HepG2 (cell line): Measurements from ENCODE around the gene SGCD.

Source experiments
- CREM ChIP-seq, 2 experiments: sonication (generic) in 1 of 2; formaldehyde crosslinking in 1 of 2; IDR thresholded peaks; 2 replicates each; pipeline versions ENCODE4 v1.4.0 to v1.6.1; 2016 to 2020; ENCODE audit warnings: antibody characterized with exemption in 1 of 2, mild to moderate bottlenecking in 1 of 2, missing genetic modification reagents in 1 of 2
- CTCF ChIP-seq: sonication (generic); formaldehyde crosslinking; IDR thresholded peaks from 2 replicates; pipeline ENCODE4 v1.5.0; 2020; ENCODE audit warnings: mild to moderate bottlenecking, missing genetic modification reagents, moderate library complexity
- EZH2 ChIP-seq: conservative IDR thresholded peaks from 2 replicates; pipeline ENCODE4 v1.6.1; 2012; ENCODE audit warnings: mild to moderate bottlenecking, low read depth, low read length, moderate library complexity
- HMG20B ChIP-seq: conservative IDR thresholded peaks from 2 replicates; pipeline ENCODE4 v1.6.1; 2016; ENCODE audit warnings: missing genetic modification reagents, missing compliant biosample characterization
- MAZ ChIP-seq, 2 experiments: sonication (generic) in 1 of 2; formaldehyde crosslinking in 1 of 2; IDR thresholded peaks; 2 replicates each; pipeline versions ENCODE4 v1.5.0 to v1.6.1; 2012 to 2020; ENCODE audit warnings: low read depth in 2 of 2, mild to moderate bottlenecking in 2 of 2, borderline replicate concordance in 1 of 2, improper control_type of control experiment in 1 of 2, low read length in 1 of 2, missing genetic modification reagents in 1 of 2, moderate library complexity in 1 of 2
- NR2C2 ChIP-seq: sonication (generic); formaldehyde crosslinking; IDR thresholded peaks from 2 replicates; pipeline ENCODE4 v1.4.0; 2020; ENCODE audit warnings: missing genetic modification reagents, mild to moderate bottlenecking, moderate library complexity, borderline replicate concordance
- PATZ1 ChIP-seq: sonication (generic); formaldehyde crosslinking; IDR thresholded peaks from 2 replicates; pipeline ENCODE4 v1.4.0; 2020; ENCODE audit warnings: missing genetic modification reagents
- POLR2A ChIP-seq, 2 experiments: IDR thresholded peaks; 2 replicates each; pipeline ENCODE4 v1.6.1; 2011; ENCODE audit warnings: low read depth in 2 of 2, low read length in 2 of 2, mild to moderate bottlenecking in 1 of 2, moderate library complexity in 1 of 2; ENCODE audit not compliant: insufficient read depth in 1 of 2
- SCMH1 ChIP-seq: sonication (generic); formaldehyde crosslinking; IDR thresholded peaks from 2 replicates; pipeline ENCODE4 v1.9.0; 2021; ENCODE audit warnings: missing genetic modification reagents, mild to moderate bottlenecking, borderline replicate concordance
- SP1 ChIP-seq, 2 experiments: fragments of 450-650 bp in 1 of 2; sonication (generic) in 1 of 2; formaldehyde crosslinking in 1 of 2; IDR thresholded peaks; 2 replicates each; pipeline versions ENCODE4 v1.4.0 to v1.6.1; 2016 to 2020; ENCODE audit warnings: missing genetic modification reagents in 1 of 2
- TBP ChIP-seq: sonication (generic); formaldehyde crosslinking; IDR thresholded peaks from 2 replicates; pipeline ENCODE4 v1.5.0; 2020; ENCODE audit warnings: missing genetic modification reagents
- U2AF1 ChIP-seq: fragments of 200-400 bp; formaldehyde crosslinking; optimal IDR thresholded peaks from 2 replicates; pipeline ENCODE3; 2017; ENCODE audit warnings: mild to moderate bottlenecking, low read depth, low read length
- ZNF563 ChIP-seq: sonication (generic); formaldehyde crosslinking; IDR thresholded peaks from 2 replicates; pipeline ENCODE4 v1.8.0; 2022; ENCODE audit warnings: mild to moderate bottlenecking, moderate library complexity, missing genetic modification reagents
- TF ChIP-seq, protein P1 (sequence below): sonication (generic); formaldehyde crosslinking; conservative IDR thresholded peaks from 2 replicates; pipeline ENCODE4 v1.4.0; 2020; ENCODE audit warnings: missing genetic modification reagents

DNA sequence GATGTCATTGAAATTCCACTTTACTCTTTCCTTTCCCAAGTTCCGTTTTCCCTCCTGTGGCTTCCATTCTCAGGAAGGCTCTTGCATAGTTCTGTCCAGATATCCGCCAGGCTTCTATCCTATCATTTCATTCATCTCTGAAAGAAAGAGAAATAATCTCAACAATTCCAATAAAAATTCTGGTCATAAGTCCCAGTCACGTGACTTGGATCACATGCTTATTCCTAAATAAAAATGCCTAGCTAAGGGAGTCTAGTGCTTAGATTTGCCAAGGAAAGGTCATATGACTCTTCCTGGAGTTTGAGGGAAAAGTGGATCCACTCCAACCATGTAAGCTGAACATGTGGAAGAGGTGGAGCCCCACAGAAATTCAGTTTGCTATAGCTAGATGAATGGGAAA is 377.2 kb downstream of the SGCD start:
- TF ChIP-seq POLR2A (IDR thresholded peaks at IDR 0.05; ENCODE audit: insufficient read depth in 1 of 2, low read depth in 2 of 2, low read length in 2 of 2) (no peak), NR2C2 (CRISPR knock-in tag) (no peak), TBP (CRISPR knock-in tag) (no peak), CREM (IDR thresholded peaks at IDR 0.05) (no peak), CREM (CRISPR knock-in tag; IDR thresholded peaks at IDR 0.05) (no peak), MAZ (IDR thresholded peaks at IDR 0.05; ENCODE audit: borderline replicate concordance, low read depth, low read length) (no peak), MAZ (CRISPR knock-in tag; IDR thresholded peaks at IDR 0.05; ENCODE audit: low read depth) (no peak), HMG20B (CRISPR knock-in tag) (no peak), SP1 (IDR thresholded peaks at IDR 0.05) (no peak), SP1 (CRISPR knock-in tag; IDR thresholded peaks at IDR 0.05) (no peak), U2AF1 (no peak), EZH2 (no peak), ZNF563 (CRISPR knock-in tag) (no peak), CTCF (CRISPR knock-in tag) (no peak), SCMH1 (CRISPR knock-in tag) (no peak), PATZ1 (no peak)
- TF ChIP-seq, protein P1, sequence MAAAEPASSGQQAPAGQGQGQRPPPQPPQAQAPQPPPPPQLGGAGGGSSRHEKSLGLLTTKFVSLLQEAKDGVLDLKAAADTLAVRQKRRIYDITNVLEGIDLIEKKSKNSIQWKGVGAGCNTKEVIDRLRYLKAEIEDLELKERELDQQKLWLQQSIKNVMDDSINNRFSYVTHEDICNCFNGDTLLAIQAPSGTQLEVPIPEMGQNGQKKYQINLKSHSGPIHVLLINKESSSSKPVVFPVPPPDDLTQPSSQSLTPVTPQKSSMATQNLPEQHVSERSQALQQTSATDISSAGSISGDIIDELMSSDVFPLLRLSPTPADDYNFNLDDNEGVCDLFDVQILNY (CRISPR knock-in tag), result no peak
